ENCODE measurements around the gene GPR161.
A peak's percentile ranks its signal among the peaks of the same experiment; 100 is the strongest.
"Not testable (repeated sequence)": the region's sequence is repeated elsewhere in the genome, so short reads cannot be mapped to it uniquely, and the experiment has no call there.

Gene GPR161

GRCh38 chr1:168084396-168085231, 52.1 kb downstream of the GPR161 start:
- DNase-seq = no peak

GRCh38 chr1:168083456-168084325, 53.0 kb downstream of the GPR161 start:
- no peak for DNase-seq

- peak; percentile 36 for DNase-seq
These were observed 54.5 kb downstream of the GPR161 start for GRCh38 chr1:168082008-168082876.

- no peak for DNase-seq
These were observed 55.2 kb downstream of the GPR161 start for GRCh38 chr1:168081373-168082007.

- DNase-seq = no peak
These were observed 57.0 kb downstream of the GPR161 start for GRCh38 chr1:168079761-168080160.

- DNase-seq = no peak
These were observed 67.3 kb downstream of the GPR161 start for GRCh38 chr1:168069384-168069783.

GRCh38 chr1:168065506-168065905, 71.2 kb downstream of the GPR161 start:
- DNase-seq = no peak

GRCh38 chr1:168064216-168064615, 72.5 kb downstream of the GPR161 start:
- no peak for DNase-seq

GRCh38 chr1:168057921-168058320, 78.8 kb downstream of the GPR161 start:
- DNase-seq = no peak

- DNase-seq = no peak
These were observed 79.4 kb downstream of the GPR161 start for GRCh38 chr1:168057355-168057754.

- DNase-seq = not testable (repeated sequence)
These were observed 80.6 kb downstream of the GPR161 start for GRCh38 chr1:168056152-168056551.

GRCh38 chr1:168054117-168054516, 82.6 kb downstream of the GPR161 start:
- DNase-seq = no peak

GRCh38 chr1:168053681-168054080, 83.0 kb downstream of the GPR161 start:
- DNase-seq = no peak

GRCh38 chr1:168050880-168051279, 85.8 kb downstream of the GPR161 start:
- no peak for DNase-seq

- no peak for DNase-seq
These were observed 86.4 kb downstream of the GPR161 start for GRCh38 chr1:168050307-168050706.

- DNase-seq = no peak
These were observed 91.4 kb downstream of the GPR161 start for GRCh38 chr1:168045311-168045710.

GRCh38 chr1:168042362-168042761, 94.4 kb downstream of the GPR161 start:
- DNase-seq = no peak

- no peak for DNase-seq
These were observed 101.4 kb downstream of the GPR161 start for GRCh38 chr1:168035345-168035744.

GRCh38 chr1:168032029-168032428, 104.7 kb downstream of the GPR161 start:
- no peak for DNase-seq

GRCh38 chr1:168031627-168032026, 105.1 kb downstream of the GPR161 start:
- DNase-seq = no peak

GRCh38 chr1:168031198-168031597, 105.5 kb downstream of the GPR161 start:
- no peak for DNase-seq
